NCI-H1436 (cell line): ENCODE results near the gene ERGIC1.
"Not testable (repeated sequence)": the region's sequence is repeated elsewhere in the genome, so short reads cannot be mapped to it uniquely, and the experiment has no call there.

ENCODE experiments used
- DNase-seq: peaks from one replicate; lab custom pipeline; 2025; lab: John Stamatoyannopoulos, UW

The ERGIC1 gene, protein sequence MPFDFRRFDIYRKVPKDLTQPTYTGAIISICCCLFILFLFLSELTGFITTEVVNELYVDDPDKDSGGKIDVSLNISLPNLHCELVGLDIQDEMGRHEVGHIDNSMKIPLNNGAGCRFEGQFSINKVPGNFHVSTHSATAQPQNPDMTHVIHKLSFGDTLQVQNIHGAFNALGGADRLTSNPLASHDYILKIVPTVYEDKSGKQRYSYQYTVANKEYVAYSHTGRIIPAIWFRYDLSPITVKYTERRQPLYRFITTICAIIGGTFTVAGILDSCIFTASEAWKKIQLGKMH

DNA sequence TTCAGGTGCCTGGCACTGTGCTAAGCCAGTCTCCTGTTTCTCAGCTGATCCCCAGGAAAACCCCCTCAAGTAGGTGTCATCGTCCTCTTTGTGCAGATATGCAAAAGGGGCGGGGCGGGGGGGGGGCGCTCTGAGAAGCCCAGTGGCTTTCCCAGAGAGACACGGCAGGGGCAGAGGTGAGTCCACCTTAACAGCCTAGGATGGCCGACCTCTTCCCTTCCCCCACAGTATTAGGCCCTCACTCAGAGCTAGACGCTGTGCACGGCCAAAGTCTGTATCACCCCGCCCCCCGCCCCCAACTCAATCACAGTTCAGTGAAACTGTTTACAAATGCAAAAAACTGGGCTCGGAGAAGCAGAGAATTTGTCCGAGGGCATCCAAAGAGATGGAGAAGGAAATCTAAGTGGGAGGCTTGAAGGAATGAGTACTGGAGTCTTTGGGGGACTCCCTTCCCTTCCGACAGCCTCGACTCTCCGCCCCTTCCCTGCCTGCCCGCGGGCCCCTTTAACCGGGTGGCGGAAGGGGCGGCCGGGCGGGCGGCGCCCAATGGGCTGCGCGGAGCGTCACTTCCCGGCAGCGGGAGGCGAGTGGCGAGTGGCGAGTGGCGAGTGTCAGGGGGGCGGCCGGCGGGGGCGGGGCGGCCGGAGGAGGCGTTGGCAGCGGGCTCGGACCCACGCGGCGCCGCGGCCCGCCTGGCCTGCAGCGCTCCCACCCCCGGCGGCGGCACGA, at the start of gene ERGIC1:
Gene ERGIC1, plus strand, starts transcription at position 566 of the 729 bp plus-strand sequence. Its CDS starts 163 bp downstream, at position 729.
- DNase-seq, result peak; percentile 22

DNA sequence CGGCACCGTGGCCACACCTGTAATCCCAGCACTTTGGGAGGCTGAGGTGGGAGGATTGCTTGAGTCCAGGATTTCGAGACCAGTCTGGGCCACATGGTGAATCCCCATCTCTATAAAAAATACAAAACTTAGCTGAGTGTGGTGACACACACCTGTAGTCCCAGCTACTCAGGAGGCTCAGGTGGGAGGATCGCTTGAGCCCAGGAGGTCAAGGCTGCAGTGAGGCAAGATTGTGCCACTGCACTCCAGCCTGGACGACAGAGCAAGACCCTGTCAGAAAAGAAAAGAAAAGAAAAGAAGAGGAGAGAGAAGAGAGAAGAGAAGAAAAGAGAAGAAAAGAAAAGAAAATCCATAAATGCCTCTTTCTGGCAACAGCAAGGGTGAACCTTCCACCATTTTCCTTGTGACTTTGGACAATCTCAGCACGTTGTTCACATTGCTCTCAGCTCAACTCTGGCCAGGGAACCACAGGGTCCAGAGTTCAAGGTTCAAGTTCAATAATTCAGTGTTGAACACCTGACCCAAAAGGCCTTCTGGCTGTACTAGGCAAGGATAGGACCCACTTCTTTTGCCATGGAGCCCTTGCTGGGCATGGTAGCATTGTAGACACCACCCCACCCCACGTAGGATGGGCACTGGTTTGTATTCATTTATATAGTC, 48.5 kb upstream of the ERGIC1 start:
- DNase-seq, result no peak

DNA sequence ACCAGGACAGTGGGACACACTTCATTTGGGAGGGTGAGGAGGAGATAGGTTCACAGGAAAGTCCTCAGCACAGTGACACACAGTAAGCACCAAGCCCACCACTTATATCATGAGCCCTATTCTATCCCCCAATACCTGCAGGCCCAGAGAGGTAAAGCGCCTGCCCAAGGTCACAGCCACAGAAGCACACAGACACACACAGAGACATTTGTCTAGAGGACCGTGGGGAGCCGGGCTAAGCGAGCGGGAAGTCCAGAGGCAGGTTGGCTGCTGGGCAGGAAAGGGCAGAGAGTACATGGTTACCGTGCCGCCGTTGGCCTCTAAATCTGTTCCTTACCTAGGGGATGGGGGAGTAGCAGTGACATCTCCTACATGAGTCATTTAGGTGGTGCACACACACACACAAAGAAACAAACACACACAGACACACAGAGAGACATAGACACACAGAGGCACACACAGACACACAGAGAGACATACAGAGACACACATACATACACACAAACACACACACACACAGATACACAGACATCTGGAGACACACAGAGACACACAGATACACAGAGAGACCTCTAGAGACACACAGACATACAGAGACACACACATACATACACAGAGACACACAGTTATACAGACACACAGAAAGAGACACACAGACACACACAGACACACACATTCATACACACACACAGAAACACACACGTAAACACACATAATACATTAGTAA, 47.2 kb upstream of the ERGIC1 start:
- DNase-seq, result no peak

DNA sequence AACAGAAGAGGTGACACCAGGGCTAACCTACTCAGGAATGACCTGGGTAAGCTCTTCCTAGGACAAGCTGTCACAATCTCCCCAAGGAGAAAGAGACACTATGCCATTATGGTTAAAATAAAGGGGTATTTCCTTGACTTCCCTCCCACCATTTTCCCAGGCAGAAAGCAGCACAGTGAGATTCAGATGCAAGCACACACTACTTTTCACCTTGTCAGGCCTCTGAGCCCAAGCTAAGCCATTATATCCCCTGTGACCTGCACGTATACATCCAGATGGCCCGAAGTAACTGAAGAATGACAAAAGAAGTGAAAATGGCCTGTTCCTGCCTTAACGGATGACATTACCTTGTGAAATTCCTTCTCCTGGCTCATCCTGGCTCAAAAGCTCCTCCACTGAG, 46.5 kb upstream of the ERGIC1 start:
- DNase-seq, result not testable (repeated sequence)

DNA sequence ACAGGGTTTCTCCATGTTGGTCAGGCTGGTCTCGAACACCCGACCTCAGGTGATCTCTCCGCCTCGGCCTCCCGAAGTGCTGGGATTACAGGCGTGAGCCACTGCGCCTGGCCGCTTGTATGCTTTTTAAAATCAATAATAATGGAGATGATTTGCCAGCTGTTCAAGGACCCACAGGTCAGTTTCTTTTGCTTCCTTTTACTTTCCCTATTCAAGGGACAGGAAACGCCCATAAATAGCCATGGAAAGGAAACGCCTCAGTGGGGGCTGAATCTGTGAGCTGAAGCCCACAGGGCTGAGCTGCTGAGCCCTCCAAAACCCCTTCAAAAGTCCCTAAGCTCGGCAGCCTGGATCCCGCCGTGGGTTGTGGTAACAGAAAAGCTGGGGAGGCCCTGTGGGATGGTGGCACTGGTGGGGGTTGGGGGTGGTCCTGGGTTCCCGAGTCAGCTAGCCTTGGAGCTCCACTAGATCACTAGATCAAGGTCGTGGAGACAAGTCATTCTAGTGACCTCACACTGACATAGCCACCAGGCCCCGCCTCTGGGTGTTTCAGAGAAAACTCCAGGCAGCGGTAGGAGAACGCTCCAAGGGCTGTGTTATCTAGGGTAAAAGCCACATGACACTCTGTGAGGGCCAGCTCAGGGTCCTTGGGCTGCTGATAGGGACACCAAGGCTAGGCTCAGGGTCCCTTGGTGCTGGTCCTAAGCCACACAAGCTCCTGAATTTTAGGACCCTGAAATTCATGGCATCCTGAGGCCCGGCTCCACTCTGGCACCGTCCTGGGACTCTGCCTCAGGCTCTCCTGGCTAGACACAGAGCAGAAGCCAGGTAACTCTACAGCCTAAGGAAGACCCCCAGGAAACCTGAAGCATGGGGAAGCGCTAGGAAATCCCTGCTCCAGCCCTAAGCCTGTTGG, 45.0 kb upstream of the ERGIC1 start:
- DNase-seq, result no peak

DNA sequence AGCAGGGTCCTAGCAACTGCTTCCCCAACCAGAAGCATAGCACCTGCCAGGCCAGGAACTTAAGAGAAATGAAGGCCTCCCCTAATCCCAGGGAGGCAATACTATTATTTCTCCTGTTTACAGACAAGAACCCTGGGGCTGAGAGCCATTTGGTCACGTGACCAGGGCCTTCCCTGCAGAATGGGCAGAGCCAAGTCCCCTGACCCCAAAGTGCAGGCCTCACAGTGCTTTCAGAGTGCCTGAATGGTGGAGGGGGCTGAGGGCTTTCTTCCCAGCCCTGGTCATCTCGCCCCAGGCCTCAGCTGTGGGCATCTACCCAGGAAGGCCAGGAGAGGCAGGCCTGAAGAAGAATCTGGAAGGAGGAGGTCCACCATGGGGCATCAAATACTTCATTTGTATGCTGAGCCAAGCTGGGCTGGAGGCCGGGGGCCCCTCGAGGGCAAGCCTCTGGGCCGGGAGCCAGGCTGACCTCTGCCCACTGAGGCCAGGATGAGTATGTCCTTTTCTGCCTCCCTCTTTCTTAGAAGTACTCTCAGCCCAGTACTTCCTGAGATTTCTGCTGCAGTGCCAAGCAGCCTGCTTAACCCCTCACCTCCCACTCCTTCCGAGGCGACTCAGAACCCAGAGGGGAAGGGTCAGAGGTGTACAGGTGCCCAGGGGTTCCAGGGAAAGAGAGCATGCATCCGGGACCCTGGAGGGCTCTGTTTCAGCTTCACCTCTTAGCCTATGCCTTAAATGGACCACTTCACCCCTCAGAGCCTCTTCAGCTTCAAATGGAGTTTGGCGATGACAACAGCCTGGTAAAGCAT, 44.2 kb upstream of the ERGIC1 start:
- DNase-seq, result no peak

DNA sequence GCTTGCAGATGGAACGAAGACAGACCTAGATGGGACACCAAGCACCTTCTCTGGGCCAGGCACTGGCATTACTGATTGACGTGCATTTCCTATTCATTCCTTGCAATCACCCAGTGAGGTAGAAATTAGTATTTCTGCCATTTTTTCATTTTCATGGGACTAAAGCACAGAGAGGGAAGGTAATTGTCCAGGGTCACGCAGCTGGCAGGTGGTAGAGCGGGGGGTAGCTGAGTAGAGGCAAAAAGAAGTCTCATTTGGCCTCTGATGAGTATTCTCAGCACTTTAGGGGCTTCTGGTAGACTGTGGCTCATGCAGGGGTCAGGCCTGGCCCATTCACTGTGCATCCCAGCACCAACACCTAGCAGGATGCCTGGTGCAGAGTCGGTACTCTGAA, 43.6 kb upstream of the ERGIC1 start:
- no peak for DNase-seq

DNA sequence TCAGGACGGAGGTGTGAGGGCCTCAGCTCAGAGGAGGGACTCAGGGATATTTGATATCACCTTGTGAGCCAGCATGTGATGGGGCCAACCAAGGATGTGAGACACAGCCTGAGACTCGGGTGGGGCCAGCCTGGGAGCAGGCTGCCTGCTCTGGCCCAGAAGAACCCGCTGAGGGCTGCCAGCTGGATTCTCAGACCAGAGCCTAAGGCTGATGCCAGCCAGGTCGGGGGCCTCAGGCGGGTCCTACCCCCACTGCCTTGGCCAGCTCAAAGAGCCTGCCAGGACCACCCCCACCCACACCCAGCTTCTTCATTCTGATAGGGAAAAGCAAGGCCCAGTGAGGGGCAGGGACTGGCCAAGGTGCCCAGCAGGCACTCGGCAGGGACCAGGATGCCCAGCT, 42.8 kb upstream of the ERGIC1 start:
- no peak for DNase-seq

DNA sequence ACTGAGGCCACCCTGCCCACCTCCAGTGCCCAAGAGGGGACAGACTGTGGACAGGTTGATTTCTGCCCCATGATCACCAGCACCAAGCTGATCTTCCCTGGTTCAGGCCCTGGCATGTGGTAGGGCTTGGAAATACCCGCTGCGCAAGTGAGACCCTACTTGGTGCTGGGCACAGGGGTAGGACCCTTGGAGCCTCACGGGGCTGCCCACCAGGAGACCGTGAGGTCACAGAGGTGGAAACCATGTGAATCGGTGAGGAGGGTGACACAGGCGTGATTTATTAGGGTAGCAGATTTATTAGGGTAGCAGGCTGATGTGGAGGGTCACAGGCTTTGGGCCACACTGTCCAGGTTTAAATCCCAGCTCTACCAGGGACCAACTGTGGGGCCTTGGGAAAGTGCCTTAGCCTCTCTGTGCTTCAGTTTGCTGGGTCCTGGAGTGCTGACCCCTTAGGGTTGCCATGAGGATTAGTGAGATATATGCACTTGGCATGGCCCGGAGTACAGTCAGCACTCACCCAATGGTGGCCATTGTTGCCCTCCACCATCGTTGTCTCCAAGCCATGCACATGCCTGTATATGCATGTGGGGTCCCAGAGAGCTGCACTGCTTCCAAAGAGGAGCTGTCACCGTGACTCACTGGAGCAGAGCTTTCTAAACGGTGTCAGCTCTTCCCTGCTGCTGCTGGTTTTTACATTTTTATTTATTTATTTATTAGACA, 42.2 kb upstream of the ERGIC1 start:
- no peak for DNase-seq

DNA sequence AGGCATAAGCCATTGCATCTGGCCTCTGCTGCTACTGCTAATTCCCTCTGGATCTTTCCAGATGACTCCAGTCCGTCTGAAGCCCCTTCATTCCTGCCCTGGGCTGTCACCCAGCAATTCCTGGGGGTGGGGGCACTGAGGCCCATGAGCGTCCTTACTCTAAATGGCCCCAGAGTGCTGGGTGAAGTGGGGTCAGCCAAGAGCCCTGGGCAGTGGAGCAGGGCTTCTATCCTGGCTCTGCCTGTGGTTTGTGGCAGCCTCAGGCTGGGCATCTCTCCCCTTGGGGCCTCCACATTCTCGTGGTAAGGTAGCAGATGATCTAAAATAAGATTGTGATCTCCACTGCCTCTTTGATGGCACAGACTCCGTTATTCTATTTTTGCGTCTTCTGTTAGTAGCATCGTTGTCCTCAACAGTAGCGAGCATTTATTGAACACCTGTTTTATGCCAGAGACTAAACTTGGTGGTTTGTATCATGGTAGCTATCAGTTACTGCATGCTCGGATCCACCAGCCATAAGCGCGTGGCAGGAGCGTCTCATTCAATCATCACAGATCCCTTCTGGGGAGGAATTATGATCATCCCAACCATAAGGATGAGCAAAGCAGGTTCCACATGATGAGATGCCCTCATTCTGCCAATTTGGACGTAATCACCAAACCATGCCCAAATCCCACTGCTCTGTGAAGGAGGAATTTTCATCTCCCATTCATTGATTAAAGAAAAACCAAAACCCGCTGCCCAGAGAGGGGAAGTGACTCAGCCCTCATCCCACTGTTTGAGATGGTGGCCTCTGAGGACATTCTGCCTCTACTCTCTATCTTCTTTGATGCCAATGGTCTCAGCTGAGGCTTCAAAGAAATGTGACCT, 41.1 kb upstream of the ERGIC1 start:
- DNase-seq, result no peak

DNA sequence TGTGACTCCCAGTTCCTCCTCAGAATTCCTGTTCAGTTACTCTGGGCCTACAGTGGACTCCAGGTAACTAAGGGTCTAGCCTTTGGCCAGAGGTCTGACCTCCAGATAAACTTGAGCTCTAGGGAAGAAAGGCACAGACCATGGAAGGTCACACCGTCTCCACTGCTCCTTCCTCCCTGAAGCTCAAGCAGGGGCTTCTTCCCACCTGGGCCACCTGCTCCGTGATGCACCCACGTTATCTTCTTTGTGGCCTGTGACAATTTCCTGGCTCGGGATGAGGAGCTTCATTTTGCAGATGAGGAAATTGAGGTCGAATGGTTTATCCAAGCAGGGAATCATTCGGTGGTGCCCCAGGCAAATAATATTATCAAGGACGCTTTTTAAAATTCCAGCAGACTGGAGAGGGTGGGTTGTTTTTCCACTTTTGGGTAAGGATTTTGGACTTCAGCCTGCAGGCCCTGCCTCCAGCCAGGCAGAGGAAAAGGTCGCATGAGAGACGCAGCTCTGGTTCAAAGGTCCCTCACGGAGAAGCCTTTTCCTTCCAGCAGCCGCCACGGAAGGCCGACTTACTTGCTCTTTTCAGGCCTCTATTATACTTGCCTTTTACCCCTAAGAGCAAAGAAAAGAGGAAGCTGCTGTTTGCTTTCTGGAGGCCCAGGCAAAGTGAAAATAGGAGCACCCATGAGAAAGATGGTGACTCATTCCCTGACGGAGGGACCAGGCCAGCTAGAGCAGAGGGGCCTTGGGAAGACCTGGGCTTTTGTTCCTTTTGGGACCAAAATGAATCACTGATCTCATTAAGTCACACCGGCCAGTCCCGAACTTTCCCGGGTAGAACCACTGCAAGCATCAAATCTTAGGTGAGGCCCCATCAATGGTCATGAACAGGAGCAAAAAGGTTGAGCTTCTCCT, 40.2 kb upstream of the ERGIC1 start:
- no peak for DNase-seq

DNA sequence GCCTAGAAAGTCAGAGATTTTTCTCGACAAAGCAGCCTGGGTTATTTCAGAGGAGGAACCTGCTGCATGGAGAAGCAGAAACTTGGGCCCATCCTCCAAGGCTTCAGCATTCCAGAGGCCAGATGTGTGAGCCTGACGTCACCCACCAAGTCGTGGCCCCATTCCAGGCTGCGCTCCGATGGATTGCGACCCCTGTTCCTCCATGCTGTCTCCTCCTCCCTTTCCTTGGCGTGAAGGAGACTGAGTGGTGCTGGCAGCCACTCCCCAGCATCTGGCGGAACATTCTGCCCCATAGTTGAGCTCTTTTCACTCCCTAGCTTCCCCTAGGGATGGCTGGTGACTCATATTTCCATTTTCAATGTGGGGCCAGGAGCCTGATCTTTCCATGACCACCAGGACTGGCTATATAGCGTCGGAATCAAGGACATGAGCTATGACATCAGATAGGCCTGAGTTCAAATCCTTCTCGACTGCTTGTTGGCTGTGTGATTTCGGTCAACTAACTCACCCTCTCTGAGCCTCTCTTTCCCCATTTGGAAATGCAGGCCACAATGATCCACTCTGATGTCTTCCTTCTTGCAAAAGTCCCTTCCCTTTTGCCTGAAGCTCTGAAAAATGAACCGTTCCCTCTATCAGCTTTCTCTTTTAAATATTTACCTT, 38.6 kb upstream of the ERGIC1 start:
- no peak for DNase-seq

DNA sequence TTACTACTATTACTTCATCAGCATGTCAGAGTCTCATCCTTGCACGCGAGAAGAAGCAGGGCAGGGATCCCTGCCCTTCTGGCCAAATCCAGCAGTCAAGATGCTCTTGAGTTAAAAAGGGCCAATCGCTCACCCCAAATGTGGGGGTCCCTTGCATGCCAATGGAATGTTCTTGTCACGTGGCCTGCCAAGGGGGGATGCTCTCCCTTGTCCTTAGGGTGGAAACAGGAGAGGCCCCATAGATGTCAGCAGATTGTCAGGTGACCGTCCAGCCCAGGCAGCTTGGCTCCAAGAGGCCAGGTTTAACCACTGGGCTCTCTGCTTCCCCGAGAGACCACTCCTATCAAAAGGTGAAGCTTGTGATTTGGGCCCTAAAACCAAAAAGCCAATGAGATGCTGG, 37.7 kb upstream of the ERGIC1 start:
- no peak for DNase-seq

DNA sequence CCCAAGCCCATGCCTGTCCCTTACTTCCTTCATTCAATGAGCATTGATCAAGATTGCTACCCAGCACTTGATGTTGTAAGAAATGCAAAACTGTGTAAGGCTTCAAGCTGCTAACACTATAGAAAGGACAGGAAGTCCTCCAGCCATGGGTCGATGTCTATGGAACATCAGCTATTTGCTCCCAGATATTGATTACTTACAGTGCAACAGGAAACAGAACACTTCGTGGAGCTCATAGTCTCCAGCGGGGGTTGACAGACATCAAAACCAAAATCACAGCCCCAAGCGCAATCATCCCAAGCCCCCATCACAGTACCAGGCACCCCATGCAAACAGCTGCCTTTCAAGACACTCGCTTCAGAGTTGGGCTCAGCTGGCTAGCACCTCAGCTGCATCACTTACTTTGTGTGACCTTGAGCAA, 36.3 kb upstream of the ERGIC1 start:
- no peak for DNase-seq

DNA sequence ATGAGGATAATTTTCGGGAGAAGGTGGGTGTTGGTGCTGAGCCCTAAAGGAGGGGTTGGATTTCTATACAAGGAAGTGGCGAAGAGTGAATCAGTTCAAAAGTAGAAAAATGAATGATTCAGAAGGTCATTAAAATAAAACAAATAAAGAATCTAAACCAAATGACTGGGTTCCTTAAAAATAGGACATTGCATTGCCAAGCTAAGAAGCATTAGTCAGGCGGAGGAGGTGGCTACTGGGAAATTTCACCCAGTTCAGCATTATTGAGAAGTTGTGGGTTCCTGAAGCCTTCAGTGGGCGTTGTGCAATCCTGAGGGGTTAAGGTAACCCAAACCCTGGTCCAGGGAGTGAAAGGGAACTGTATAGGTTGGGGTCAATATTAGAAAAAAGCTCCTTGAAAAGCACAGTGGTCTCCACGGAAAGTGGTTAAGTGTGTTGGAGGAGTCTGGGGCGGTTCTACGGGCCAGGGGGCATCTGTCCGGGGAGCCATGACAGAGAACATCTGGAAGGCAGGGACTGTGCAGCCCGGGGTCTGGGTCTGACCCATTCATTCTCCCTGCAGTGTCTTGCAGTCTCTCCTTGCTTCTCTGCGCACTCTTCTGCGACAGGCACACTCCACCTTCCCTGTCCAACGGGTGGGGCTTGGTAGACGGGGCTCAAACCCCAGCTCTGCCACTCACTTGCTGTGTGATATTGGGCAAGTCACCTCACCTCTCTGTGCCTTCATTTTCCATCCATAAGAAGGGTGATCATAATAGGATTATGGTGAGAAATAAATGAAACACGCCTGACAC, 35.4 kb upstream of the ERGIC1 start:
- no peak for DNase-seq

DNA sequence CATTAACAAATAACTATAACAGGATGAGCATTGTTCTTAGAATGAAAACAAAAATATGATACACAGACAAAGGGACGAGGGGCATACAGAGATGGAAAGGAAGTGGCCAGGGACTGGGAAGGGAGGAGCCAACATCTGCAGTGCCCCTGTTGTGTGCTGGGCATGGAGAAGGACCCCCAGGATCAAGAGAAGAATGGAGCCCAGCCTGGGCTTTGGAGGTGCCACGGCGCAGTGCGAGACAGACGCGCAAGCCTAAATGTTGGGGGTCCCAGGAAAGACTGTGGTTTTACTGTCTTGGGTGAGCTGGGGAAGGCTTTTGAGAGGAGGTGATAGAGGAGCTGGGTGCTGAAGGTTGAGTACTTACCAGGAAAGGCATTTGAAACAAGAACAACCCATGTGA, 34.6 kb upstream of the ERGIC1 start:
- DNase-seq, result no peak
